Keratinocyte (primary cell): ENCODE data around the gene ZNF79. TPM values are rescaled to one million over a fixed set of nuclear protein-coding genes. Genes with fewer than 3 reads are reported as not detected.

Experiments
- DNase-seq: peaks from one replicate; pipeline ENCODE4 v3.0.0-alpha.2; 2011; ENCODE audit warnings: low read depth, missing footprints, low spot score
- FAIRE-seq: peaks from 2 replicates; lab custom pipeline; 2011; peaks lifted over from hg19 to GRCh38; lab: Jason Lieb, UNC
- H2AFZ ChIP-seq: 2 replicates; pipeline ENCODE4 v1.6.0; 2012; ENCODE audit warnings: low read length, control low read depth, inconsistent platforms; ENCODE audit not compliant: control insufficient read depth
- H3K27ac ChIP-seq: 2 replicates; pipeline ENCODE4 v1.5.1; 2011; ENCODE audit warnings: low read length; ENCODE audit not compliant: control insufficient read depth, insufficient read depth
- H3K27me3 ChIP-seq: 3 replicates; pipeline ENCODE4 v1.6.0; 2011; ENCODE audit warnings: low read length; ENCODE audit not compliant: control insufficient read depth, insufficient read depth; ENCODE audit errors: extremely low read depth
- H3K36me3 ChIP-seq, 2 experiments: 2 replicates in 1 of 2; 3 replicates in 1 of 2; pipeline ENCODE4 v1.5.1; 2011; ENCODE audit warnings: low read length in 2 of 2, mild to moderate bottlenecking in 1 of 2; ENCODE audit not compliant: control insufficient read depth in 2 of 2, insufficient read depth in 2 of 2; ENCODE audit errors: extremely low read depth in 1 of 2
- H3K4me1 ChIP-seq: 3 replicates; pipeline ENCODE4 v1.5.1; 2011; ENCODE audit warnings: low read length; ENCODE audit not compliant: control insufficient read depth, insufficient read depth; ENCODE audit errors: extremely low read depth
- H3K4me2 ChIP-seq: 3 replicates; pipeline ENCODE4 v1.6.0; 2011; ENCODE audit warnings: low read depth, low read length; ENCODE audit not compliant: control insufficient read depth, insufficient read depth; ENCODE audit errors: extremely low read depth
- H3K4me3 ChIP-seq, 3 experiments: fragments of 200-600 bp in 1 of 3; sonication (generic) in 1 of 3; 2 replicates in 2 of 3; 3 replicates in 1 of 3; pipeline ENCODE4 v1.5.1; 2011 to 2016; ENCODE audit warnings: low read length in 3 of 3, mild to moderate bottlenecking in 3 of 3, control low read depth in 2 of 3, inconsistent platforms in 1 of 3, low read depth in 1 of 3, mixed read lengths in 1 of 3, mixed run types in 1 of 3, moderate library complexity in 1 of 3; ENCODE audit not compliant: control insufficient read depth in 2 of 3, insufficient read depth in 2 of 3; ENCODE audit errors: extremely low read depth in 1 of 3
- H3K79me2 ChIP-seq: 2 replicates; pipeline ENCODE4 v1.6.0; 2012; ENCODE audit warnings: low read length; ENCODE audit not compliant: control insufficient read depth, insufficient read depth
- H3K9ac ChIP-seq: 3 replicates; pipeline ENCODE4 v1.6.0; 2011; ENCODE audit warnings: low read length; ENCODE audit not compliant: control insufficient read depth, insufficient read depth; ENCODE audit errors: extremely low read depth
- H3K9me1 ChIP-seq: 3 replicates; pipeline ENCODE4 v1.6.0; 2011; ENCODE audit warnings: low read length; ENCODE audit not compliant: control insufficient read depth, insufficient read depth; ENCODE audit errors: extremely low read depth
- H3K9me3 ChIP-seq: 2 replicates; pipeline ENCODE4 v1.5.1; 2012; ENCODE audit warnings: low read depth, low read length; ENCODE audit not compliant: control insufficient read depth
- H4K20me1 ChIP-seq: 3 replicates; pipeline ENCODE4 v1.6.0; 2011; ENCODE audit warnings: low read length; ENCODE audit not compliant: control insufficient read depth, insufficient read depth; ENCODE audit errors: extremely low read depth
- EZH2 ChIP-seq: IDR thresholded peaks from one replicate; pipeline ENCODE4 v1.6.1; 2012; ENCODE audit warnings: inconsistent platforms, mild to moderate bottlenecking, low read length, moderate library complexity
- dilution Hi-C: fragments of 300-500 bp; cut with MboI; formaldehyde crosslinking; loops from one replicate; pipeline ENCODE4 v1.7.0; 2020; ENCODE audit warnings: low sequenced_read_pairs; ENCODE audit not compliant: extremely low pct_ligation_motif_present
- polyA plus RNA-seq, 5 experiments: library from polyadenylated mRNA; depleted of rRNA in 3 of 5; stranded (reverse) in 3 of 5; stranded (forward) in 1 of 5; unstranded in 1 of 5; fragments of >200 nt; gene quantifications; 1 replicate in 1 of 5; 2 replicates in 3 of 5; 3 replicates in 1 of 5; pipeline versions ENCODE4 v1.2.1 to v1.2.3, GENCODE V29; 2011 to 2012; ENCODE audit warnings: missing spikeins in 2 of 5, low read depth in 1 of 5, low replicate concordance in 1 of 5
- TF ChIP-seq, protein P1 (sequence below), 3 experiments: IDR thresholded peaks in 1 of 3; conservative IDR thresholded peaks in 1 of 3; optimal IDR thresholded peaks in 1 of 3; 2 replicates in 2 of 3; 3 replicates in 1 of 3; pipeline versions ENCODE3 to v1.5.1; 2011; ENCODE audit warnings: low read length in 3 of 3, mild to moderate bottlenecking in 3 of 3, moderate library complexity in 2 of 3, control low read depth in 1 of 3, inconsistent platforms in 1 of 3; ENCODE audit not compliant: insufficient read depth in 2 of 3; ENCODE audit errors: extremely low read depth in 1 of 3

ZNF79 gene
- polyA plus RNA-seq, 1 donor (not counting 4 experiments of a cell fraction or from before 2014, with no cell fraction given) = 4.8 TPM

DNA sequence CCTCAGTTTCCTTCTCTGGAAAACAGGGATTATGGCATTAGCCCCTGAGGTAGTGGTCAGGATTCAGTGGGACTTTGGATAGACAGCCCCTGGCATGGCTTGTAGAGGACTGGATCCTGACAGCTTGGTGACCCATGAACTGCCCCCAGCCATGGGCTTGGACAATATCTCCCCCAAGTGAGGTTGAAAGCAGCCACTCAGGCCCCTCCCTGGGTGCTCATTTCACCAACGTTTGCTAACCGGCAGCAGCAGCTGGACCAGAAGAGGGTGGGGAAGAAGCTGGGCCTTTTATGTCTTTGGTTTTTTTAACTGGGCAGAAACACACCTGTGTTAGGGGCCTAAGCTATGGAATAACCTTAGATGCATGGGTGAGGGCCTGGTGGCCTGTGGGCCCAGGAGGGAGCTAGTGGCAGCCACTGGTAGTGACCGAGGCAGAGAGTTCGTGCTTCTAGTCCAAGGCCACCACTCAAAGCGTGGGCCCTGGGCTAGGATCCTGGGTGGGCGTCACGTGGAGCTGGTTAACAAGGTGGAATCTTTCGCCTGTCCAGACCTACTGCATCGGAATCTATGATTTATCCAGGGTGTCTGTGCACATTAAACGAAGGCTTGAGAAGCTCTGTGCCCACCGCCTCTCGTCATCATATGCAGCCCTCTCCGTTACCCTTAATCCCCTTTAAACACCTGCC lies 25.3 kb upstream of the ZNF79 start:
- H3K27ac ChIP-seq = no peak overlapping the region

DNA sequence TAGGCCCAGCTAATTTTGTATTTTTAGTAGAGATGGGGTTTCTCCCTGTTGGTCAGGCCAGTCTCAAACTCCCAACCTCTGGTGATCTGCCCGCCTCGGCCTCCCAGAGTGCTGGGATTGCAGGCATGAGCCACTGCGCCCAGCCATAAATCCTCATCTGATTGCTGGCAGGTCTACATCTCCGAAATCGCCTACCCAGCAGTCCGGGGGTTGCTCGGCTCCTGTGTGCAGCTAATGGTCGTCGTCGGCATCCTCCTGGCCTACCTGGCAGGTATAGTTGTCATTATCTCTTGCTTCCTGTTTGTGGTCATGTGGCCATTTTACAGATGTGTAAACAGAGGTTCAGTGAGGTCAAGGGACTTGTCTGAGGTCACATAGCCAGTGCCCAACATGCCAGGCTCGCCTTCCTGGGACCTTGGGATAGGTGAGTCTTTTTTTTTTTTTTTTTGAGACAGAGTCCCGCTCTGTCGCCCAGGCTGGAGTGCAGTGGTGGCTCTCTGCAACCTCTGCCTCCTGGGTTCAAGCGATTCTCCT lies 24.4 kb upstream of the ZNF79 start:
- DNase-seq (no peak), FAIRE-seq (no peak)
- Histone ChIP-seq H3K4me3 (no peak overlapping the region), H3K36me3 (peaks cover 4 to 10% of the 10 kb centered on the region in 2 experiments), H3K79me2 (no peaks in the 10 kb centered on the region), H3K4me2 (no peak overlapping the region), H4K20me1 (no peaks in the 10 kb centered on the region), H3K27me3 (no peaks in the 10 kb centered on the region), H3K4me1 (peaks cover 11% of the 10 kb centered on the region), H3K9me3 (no peaks in the 10 kb centered on the region), H3K9ac (no peak overlapping the region), H2AFZ (no peak overlapping the region), H3K9me1 (no peaks in the 10 kb centered on the region), H3K27ac (no peak overlapping the region)
- dilution Hi-C loops = loop anchor here (10.0 kb wide), 1 partner anchor 65 kb away; no protein-coding TSS in a partner anchor
- TF ChIP-seq EZH2 = no peak
- TF ChIP-seq, protein P1, sequence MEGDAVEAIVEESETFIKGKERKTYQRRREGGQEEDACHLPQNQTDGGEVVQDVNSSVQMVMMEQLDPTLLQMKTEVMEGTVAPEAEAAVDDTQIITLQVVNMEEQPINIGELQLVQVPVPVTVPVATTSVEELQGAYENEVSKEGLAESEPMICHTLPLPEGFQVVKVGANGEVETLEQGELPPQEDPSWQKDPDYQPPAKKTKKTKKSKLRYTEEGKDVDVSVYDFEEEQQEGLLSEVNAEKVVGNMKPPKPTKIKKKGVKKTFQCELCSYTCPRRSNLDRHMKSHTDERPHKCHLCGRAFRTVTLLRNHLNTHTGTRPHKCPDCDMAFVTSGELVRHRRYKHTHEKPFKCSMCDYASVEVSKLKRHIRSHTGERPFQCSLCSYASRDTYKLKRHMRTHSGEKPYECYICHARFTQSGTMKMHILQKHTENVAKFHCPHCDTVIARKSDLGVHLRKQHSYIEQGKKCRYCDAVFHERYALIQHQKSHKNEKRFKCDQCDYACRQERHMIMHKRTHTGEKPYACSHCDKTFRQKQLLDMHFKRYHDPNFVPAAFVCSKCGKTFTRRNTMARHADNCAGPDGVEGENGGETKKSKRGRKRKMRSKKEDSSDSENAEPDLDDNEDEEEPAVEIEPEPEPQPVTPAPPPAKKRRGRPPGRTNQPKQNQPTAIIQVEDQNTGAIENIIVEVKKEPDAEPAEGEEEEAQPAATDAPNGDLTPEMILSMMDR (optimal IDR thresholded peaks at IDR 0.05 in 1 of 3, IDR thresholded peaks at IDR 0.05 in 1 of 3, conservative IDR thresholded peaks at IDR 0.05 in 1 of 3; ENCODE audit: extremely low read depth in 1 of 3, insufficient read depth in 2 of 3, low read length in 3 of 3) = no peak

More for the DNA sequence above, 25.3 kb upstream of the ZNF79 start:
- H3K4me3 ChIP-seq = no peak overlapping the region
- H2AFZ ChIP-seq = no peak overlapping the region
- peaks cover 4 to 5% of the 10 kb centered on the region in 2 experiments for H3K36me3 ChIP-seq
- no peak for FAIRE-seq
- peaks cover 11% of the 10 kb centered on the region for H3K4me1 ChIP-seq
- no peaks in the 10 kb centered on the region for H3K9me1 ChIP-seq
- no peak overlapping the region for H3K9ac ChIP-seq
- no peak for TF ChIP-seq EZH2
- TF ChIP-seq, protein P1 (optimal IDR thresholded peaks at IDR 0.05 in 1 of 3, IDR thresholded peaks at IDR 0.05 in 1 of 3, conservative IDR thresholded peaks at IDR 0.05 in 1 of 3; ENCODE audit: extremely low read depth in 1 of 3, insufficient read depth in 2 of 3, low read length in 3 of 3) = no peak
- H3K4me2 ChIP-seq = peak overlapping the region; percentile 91
- no peaks in the 10 kb centered on the region for H4K20me1 ChIP-seq
- no peaks in the 10 kb centered on the region for H3K27me3 ChIP-seq
- dilution Hi-C loops = loop anchor here (10.0 kb wide), 1 partner anchor 64 kb away; no protein-coding TSS in a partner anchor
- H3K79me2 ChIP-seq = no peaks in the 10 kb centered on the region
- H3K9me3 ChIP-seq = no peaks in the 10 kb centered on the region
- DNase-seq = no peak
